ENCODE results near the gene LDB1. TPM values are rescaled to one million over a fixed set of nuclear protein-coding genes. Genes with fewer than 3 reads are reported as not detected.

Gene LDB1
- total and polyA plus RNA-seq, 10 of the 15 experiments (the other 5 are each of a cell fraction or from before 2014, with no cell fraction given), result 1.7 to 71.5 (median 36.9) TPM

GRCh38 chr10:102146971-102147428 lies 26.8 kb upstream of the LDB1 start:
- H3K79me2 ChIP-seq (ENCODE audit: control insufficient read depth, insufficient read depth, low read length), result peaks cover 2% of the 10 kb centered on the region
- peaks cover 35 to 36% of the 10 kb centered on the region in 2 experiments for H3K36me3 ChIP-seq (ENCODE audit: control insufficient read depth in 2 of 2, insufficient read depth in 2 of 2, low read length in 1 of 2)
- in situ Hi-C loops (cut with MboI), result no loop called here
- intact Hi-C loops (cut with micrococcal nuclease; ENCODE audit: unreplicated experiment), result no loop called here
- ChIA-PET SMC1A (ENCODE audit: uncharacterized antibody, unreplicated experiment) (interaction anchor here (2.0 kb wide), 1 partner anchor 12 kb away, joined by 11 read pairs; no protein-coding TSS in a partner anchor), CTCF (interaction anchor here (1.2 kb wide), 1 partner anchor 15 kb away, joined by 3 read pairs; no protein-coding TSS in a partner anchor), POLR2A (no interaction called here), RAD21 (ENCODE audit: unreplicated experiment) (no interaction called here)
- 91% methylated on average over 17 of the region's 17 CpGs for WGBS (ENCODE audit: insufficient coverage, insufficient replicate concordance, low lambda C conversion rate, missing lambda C conversion rate)
- no peaks in the 10 kb centered on the region for H3K9me3 ChIP-seq (replicated peaks; ENCODE audit: control insufficient read depth, insufficient read depth, low read length)
- H4K20me1 ChIP-seq (ENCODE audit: control insufficient read depth, insufficient read depth), result no peaks in the 10 kb centered on the region
- H2AFZ ChIP-seq (ENCODE audit: control insufficient read depth, low read depth, low read length), result no peak overlapping the region
- H3K4me1 ChIP-seq (ENCODE audit: control insufficient read depth, insufficient read depth, low read length), result peaks cover 9% of the 10 kb centered on the region
- no peak for ATAC-seq
- no peak for DNase-seq (ENCODE audit: low read depth, low spot score)
- H3K9ac ChIP-seq (ENCODE audit: control insufficient read depth, insufficient read depth, low read length), result no peak overlapping the region
- H3K4me3 ChIP-seq, result no peak overlapping the region
- BruUV-seq (replicated peaks), result no TSS peak
- no peaks in the 10 kb centered on the region for H3K27me3 ChIP-seq (replicated peaks in 1 of 2; ENCODE audit: control insufficient read depth in 2 of 2, insufficient read depth in 2 of 2, low read length in 1 of 2)
- H3K27ac ChIP-seq (ENCODE audit: control insufficient read depth, insufficient read depth), result no peak overlapping the region
- FAIRE-seq, result no peak
- TF ChIP-seq POLR2AphosphoS5 (IDR thresholded peaks at IDR 0.05; ENCODE audit: low read length), result peak; percentile 45
- TF ChIP-seq, protein P1, sequence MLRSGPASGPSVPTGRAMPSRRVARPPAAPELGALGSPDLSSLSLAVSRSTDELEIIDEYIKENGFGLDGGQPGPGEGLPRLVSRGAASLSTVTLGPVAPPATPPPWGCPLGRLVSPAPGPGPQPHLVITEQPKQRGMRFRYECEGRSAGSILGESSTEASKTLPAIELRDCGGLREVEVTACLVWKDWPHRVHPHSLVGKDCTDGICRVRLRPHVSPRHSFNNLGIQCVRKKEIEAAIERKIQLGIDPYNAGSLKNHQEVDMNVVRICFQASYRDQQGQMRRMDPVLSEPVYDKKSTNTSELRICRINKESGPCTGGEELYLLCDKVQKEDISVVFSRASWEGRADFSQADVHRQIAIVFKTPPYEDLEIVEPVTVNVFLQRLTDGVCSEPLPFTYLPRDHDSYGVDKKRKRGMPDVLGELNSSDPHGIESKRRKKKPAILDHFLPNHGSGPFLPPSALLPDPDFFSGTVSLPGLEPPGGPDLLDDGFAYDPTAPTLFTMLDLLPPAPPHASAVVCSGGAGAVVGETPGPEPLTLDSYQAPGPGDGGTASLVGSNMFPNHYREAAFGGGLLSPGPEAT (IDR thresholded peaks at IDR 0.05; ENCODE audit: low read depth), result no peak
- no peak overlapping the region for H3K4me2 ChIP-seq (ENCODE audit: control insufficient read depth, insufficient read depth)

DNA sequence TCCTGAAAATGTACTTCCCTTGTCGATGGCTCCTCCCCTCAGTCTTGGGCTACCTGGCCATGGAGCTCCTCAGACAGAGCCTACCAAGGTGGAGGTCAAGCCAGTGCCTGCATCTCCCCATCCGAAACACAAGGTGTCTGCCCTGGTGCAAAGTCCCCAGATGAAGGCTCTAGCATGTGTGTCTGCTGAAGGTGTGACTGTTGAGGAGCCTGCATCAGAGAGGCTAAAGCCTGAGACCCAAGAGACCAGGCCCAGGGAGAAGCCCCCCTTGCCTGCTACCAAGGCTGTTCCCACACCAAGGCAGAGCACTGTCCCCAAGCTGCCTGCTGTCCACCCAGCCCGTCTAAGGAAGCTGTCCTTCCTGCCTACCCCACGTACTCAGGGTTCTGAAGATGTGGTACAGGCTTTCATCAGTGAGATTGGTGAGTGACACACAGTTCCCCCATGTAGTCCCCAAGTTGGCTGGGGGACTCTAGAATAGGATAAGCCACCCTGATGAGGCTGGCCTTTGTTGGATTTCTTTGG lies 21.5 kb upstream of the LDB1 start:
- ChIA-PET SMC1A (ENCODE audit: uncharacterized antibody, unreplicated experiment) (no interaction called here), POLR2A (interaction anchor here (0.8 kb wide), 1 partner anchor 12 kb away, joined by 8 read pairs; no protein-coding TSS in a partner anchor)
- no peak for TF ChIP-seq ESRRA (IDR thresholded peaks at IDR 0.05; ENCODE audit: low read length)
- TF ChIP-seq RELA (IDR thresholded peaks at IDR 0.05; ENCODE audit: borderline replicate concordance, partially characterized antibody), result no peak
- no peak for TF ChIP-seq IKZF1 (conservative IDR thresholded peaks at IDR 0.05)
- TF ChIP-seq CHD4 (IDR thresholded peaks at IDR 0.05), result no peak
- TF ChIP-seq USF1 (IDR thresholded peaks at IDR 0.05; ENCODE audit: borderline replicate concordance, extremely low read length, insufficient read depth, low read depth, low read length), result no peak
- TF ChIP-seq, protein P2, sequence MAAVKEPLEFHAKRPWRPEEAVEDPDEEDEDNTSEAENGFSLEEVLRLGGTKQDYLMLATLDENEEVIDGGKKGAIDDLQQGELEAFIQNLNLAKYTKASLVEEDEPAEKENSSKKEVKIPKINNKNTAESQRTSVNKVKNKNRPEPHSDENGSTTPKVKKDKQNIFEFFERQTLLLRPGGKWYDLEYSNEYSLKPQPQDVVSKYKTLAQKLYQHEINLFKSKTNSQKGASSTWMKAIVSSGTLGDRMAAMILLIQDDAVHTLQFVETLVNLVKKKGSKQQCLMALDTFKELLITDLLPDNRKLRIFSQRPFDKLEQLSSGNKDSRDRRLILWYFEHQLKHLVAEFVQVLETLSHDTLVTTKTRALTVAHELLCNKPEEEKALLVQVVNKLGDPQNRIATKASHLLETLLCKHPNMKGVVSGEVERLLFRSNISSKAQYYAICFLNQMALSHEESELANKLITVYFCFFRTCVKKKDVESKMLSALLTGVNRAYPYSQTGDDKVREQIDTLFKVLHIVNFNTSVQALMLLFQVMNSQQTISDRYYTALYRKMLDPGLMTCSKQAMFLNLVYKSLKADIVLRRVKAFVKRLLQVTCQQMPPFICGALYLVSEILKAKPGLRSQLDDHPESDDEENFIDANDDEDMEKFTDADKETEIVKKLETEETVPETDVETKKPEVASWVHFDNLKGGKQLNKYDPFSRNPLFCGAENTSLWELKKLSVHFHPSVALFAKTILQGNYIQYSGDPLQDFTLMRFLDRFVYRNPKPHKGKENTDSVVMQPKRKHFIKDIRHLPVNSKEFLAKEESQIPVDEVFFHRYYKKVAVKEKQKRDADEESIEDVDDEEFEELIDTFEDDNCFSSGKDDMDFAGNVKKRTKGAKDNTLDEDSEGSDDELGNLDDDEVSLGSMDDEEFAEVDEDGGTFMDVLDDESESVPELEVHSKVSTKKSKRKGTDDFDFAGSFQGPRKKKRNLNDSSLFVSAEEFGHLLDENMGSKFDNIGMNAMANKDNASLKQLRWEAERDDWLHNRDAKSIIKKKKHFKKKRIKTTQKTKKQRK (IDR thresholded peaks at IDR 0.05; ENCODE audit: low read depth, low read length), result no peak
- TF ChIP-seq POLR2AphosphoS5 (IDR thresholded peaks at IDR 0.05; ENCODE audit: low read length), result peak; percentile 54
- peak; percentile 53; the same call in 1 of the 2 replicates for TF ChIP-seq POLR2A (IDR thresholded peaks at IDR 0.05; ENCODE audit: low read depth, low read length)
- no peak for TF ChIP-seq RUNX3 (IDR thresholded peaks at IDR 0.05; ENCODE audit: low read length)

More for the DNA sequence above, 21.5 kb upstream of the LDB1 start:
- no peaks in the 10 kb centered on the region for H3K9me3 ChIP-seq (replicated peaks; ENCODE audit: control insufficient read depth, insufficient read depth, low read length)
- BruUV-seq (replicated peaks), result no TSS peak
- no peaks in the 10 kb centered on the region; the same call in 1 of the 2 replicates for H4K20me1 ChIP-seq (ENCODE audit: control insufficient read depth, insufficient read depth)
- no peak overlapping the region for H3K4me3 ChIP-seq
- no peaks in the 10 kb centered on the region for H3K27me3 ChIP-seq (replicated peaks in 1 of 2; ENCODE audit: control insufficient read depth in 2 of 2, insufficient read depth in 2 of 2, low read length in 1 of 2)
- in situ Hi-C loops (cut with MboI), result no loop called here
- intact Hi-C loops (cut with micrococcal nuclease; ENCODE audit: unreplicated experiment), result no loop called here
- RAD21 ChIA-PET (ENCODE audit: unreplicated experiment), result no interaction called here
- H3K27ac ChIP-seq (ENCODE audit: control insufficient read depth, insufficient read depth), result no peak overlapping the region
- peaks cover 53% of the 10 kb centered on the region in 2 experiments for H3K36me3 ChIP-seq (ENCODE audit: control insufficient read depth in 2 of 2, insufficient read depth in 2 of 2, low read length in 1 of 2)
- WGBS (ENCODE audit: insufficient coverage, insufficient replicate concordance, low lambda C conversion rate, missing lambda C conversion rate), result 98% methylated on average over 4 of the region's 4 CpGs
- H3K79me2 ChIP-seq (ENCODE audit: control insufficient read depth, insufficient read depth, low read length), result peaks cover 24% of the 10 kb centered on the region
- no peaks in the 10 kb centered on the region for H3K4me1 ChIP-seq (ENCODE audit: control insufficient read depth, insufficient read depth, low read length)
- DNase-seq (ENCODE audit: low read depth, low spot score) (no peak), ATAC-seq (no peak), FAIRE-seq (no peak)
- no peak overlapping the region for H3K4me2 ChIP-seq (ENCODE audit: control insufficient read depth, insufficient read depth)
- no peak overlapping the region for H3K9ac ChIP-seq (ENCODE audit: control insufficient read depth, insufficient read depth, low read length)
- H2AFZ ChIP-seq (ENCODE audit: control insufficient read depth, low read depth, low read length), result no peak overlapping the region
- CTCF ChIA-PET, result interaction anchor here (0.6 kb wide), 1 partner anchor 209 kb away, joined by 3 read pairs; no protein-coding TSS in a partner anchor

All from GM12878 (cell line).